22Rv1 (cell line): ENCODE data around the gene NCK1.

ENCODE experiments used
- CTCF ChIP-seq: fragments of 450-650 bp; IDR thresholded peaks from 2 replicates; pipeline ENCODE4 v1.5.1; 2017; ENCODE audit warnings: mild to moderate bottlenecking
- ZFX ChIP-seq: fragments of 450-650 bp; IDR thresholded peaks from 2 replicates; pipeline ENCODE4 v1.6.1; 2017; ENCODE audit warnings: antibody characterized with exemption, borderline replicate concordance

DNA sequence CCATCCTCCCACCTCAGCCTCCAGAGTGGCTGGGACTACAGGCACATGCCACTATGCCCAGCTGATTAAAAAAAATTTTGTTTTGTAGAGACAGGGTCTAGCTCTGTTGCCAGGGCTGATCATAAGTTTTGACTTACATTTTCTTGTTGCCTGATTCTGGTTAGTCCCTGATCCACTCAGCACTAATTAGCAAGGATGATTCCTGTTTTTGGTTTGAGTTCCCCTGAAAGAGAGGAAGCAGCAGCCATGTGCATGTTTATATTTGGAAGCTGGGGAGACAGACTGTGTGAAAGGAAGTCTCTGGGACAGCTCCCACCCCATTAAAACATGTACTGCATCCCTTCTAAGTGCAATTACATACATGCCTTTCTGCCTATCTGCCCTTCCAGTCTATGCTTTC is 3.6 kb upstream of the NCK1 start:
- no peak for TF ChIP-seq CTCF
- no peak for TF ChIP-seq ZFX
